ENCODE measurements around the gene MBP.
A peak's percentile ranks its signal among the peaks of the same experiment; 100 is the strongest.

Gene MBP

DNA sequence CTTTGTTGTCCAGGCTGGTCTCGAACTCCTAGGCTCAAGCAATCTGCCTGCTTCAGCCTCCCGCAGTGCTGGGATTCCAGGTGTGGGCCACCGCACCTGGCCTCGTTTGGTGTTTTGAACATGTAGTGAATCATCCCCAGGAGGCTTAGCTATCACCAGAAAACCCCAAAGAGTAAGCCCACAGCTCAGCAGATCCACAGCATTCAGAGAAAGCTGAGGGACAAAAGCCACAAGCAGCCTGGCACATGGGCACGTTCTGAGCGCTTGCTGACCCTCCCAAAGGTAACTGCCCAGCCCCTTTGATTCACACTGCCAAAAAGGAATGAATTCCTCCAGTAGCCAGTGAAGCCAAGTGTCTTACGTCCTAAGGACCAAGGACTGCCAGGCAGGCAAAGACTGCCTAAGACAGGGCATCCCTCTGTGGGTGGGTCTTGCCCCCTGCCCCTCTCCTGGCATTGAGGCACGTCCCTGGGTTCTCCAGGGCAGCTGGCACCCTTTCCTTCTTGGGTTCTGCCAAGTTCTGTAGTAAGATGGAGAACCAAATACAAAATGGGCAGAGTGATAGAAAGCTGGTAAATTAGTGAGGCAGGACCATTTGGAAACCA is 31.7 kb downstream of the MBP start:
- no peak for DNase-seq (ENCODE audit: low spot score)

DNA sequence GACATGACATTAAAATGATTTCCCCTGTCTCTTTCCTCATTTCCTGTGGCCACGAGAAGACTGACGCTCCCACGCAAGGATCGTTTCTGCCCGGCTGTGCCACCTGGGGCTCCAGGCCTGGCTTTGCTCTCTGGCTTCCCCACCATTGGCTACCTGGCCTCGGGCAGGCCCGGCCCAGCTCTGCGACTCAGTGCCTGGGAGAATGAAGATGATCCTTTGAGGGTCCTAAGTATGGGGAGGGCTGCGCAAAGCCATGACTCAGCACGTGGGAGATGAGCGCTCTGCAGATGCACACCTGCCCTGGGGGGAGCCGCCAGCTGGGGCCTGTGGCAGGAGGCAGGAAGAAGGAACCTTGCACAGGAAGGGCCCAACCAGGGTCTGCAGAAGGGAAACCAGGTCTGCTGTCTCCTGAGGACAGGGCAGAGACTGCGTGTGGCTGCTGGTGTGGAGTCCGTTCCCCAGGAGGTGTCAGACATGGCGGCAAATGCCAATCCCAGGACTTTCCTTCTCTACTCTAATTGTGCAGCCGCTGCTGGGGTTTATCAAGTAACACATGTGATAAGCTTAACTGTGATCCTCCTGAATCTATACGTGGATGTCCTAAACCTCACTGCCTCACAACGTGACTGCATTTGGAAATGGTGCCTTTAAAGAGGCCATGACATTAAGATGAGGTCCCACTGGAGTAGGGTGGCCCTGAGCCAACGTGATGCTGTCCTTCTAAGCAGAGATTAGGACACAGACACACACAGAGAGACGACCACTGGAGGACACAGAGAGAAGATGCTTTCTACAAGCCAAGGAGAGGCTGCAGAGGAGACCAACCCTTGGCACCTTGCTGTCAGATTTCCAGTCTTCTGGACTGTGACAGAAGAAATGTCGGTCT is 32.9 kb downstream of the MBP start:
- DNase-seq (ENCODE audit: low spot score) = no peak

DNA sequence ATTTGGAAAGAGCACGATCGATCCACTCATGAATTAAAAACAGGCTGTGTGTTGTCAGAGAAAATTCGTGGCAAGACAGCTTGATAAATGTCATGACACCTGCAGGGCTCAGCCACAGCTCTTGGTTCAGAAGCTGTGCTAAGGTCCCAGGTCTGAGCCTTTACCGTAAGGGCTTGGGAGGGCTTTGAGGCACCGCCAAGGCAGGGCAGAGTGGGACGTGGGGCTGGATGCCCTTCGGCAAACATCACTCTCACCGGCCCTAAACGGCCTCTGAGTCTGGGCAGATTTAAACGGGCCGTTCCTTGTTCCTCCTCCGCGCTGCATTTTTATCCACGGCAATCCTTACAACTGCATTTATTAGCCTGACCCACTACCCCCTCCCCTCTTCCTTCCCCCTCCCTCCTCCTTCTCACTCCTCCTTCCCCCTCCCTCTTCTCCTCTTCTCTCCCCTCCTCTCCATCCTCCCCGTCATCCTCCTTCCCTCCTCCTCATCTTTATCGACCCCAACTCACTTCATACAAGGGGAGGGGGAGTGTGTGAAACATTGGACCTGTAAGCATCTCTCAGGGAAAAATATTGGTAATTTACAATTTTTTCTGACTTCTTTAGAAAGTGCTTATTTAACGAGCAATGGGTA is 33.9 kb downstream of the MBP start:
- DNase-seq (ENCODE audit: low spot score) = no peak

DNA sequence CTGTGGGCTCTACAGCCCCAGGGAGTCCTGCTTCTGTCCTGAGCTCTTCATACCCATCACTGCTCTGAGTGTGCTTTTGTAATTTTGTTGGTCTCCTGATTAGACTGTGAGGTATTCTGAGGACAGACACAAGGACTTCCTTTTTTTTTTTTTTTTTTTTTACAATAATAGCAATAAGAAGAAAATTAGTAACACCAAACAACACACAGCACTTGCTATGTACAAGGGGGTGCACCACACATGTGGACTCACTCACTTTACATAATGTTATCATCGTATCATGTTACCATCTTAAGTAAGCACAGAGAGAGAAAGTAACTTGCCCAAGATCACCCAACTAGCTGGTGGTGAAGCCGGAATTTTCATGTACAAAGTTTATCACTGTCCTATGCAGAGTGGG is 34.6 kb downstream of the MBP start:
- no peak for DNase-seq (ENCODE audit: low spot score)

DNA sequence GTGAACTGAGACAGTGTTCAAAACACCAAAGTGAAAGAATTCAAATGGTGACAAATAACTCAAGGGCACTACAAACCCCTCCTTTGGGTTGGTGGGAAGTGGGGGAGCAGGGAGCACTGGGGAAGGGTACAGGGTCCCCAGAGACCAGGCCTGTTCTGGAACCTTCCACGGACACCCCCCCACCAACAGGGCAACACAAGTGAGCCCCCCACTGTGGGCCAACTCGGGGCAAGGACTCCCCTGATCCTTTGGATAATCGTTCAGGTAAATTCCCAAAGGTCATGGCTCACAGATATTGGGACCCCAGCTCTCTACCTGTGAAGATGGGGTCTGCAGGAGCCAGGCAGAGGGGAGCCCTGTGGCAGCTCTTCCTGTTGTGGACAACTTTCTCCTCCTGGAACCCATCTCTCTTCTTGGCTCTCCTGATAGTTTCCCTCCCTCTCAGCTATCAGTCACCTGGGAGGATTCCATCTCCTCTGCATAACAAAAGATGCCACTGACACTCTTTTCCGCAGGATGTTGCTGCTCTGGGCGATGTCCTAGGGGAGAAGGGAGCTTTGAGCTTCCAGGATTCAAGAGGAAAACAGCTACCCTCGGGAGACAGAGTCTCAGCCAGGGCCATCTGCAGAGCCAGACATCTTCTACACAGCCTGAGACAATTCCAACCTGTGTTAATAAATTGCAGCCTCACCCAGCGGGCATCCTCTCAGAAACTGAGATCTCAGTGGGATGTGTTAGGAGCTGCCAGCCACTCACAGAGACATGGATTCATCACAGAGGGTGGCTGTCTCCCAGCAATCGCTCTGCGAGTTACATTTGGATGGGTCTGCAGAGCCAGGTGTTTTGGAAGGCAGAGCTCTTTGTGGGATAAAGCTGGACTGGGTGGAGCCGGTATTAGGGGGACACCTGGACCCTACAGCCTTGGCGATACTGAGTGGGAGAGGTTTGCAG is 35.4 kb downstream of the MBP start:
- no peak for DNase-seq (ENCODE audit: low spot score)

DNA sequence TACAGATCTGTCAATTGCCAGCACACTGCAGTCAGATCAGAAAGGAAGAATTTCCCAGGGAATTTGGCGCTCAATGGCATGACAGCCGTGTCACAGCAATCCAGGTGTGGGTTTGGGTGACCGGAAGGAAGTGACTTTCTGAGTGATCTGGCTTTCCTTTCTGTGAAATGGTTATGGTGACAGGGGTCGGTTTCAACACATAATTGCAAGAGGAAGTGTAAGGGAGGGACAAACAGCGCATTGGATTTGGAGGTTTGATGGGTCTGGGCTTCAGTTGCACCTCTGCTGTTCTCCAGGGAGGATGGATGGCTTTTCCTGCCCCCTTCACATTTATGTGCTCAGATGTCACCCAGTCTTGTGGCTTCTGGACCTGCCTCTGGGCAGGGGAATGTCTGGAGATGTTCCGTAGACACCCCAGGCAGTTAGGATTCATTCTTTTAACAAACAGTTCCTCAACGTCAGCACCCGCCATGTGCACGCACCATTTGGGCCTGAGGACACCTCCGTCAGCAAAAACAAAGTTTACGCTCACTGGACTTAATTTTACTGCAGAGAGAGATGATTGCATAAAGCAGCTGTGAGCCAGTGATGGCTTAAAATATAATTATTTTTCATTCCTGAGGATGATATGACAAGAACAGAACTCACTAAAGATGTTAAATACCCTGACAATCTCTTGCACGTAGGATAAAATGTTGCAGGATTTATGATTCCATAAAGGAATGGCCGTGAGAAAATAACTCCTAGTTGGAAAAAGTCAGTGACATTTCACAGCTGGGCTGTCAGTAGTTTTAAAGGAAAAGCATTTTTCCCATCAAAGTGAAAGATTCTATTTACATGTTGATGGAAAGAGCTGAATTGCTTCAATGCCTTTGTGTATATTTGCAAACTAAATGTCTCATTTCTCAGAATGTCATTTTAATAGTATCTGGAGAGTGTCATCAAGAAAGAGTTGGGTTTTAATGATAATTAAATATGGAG is 36.9 kb downstream of the MBP start:
- no peak for DNase-seq (ENCODE audit: low spot score)

DNA sequence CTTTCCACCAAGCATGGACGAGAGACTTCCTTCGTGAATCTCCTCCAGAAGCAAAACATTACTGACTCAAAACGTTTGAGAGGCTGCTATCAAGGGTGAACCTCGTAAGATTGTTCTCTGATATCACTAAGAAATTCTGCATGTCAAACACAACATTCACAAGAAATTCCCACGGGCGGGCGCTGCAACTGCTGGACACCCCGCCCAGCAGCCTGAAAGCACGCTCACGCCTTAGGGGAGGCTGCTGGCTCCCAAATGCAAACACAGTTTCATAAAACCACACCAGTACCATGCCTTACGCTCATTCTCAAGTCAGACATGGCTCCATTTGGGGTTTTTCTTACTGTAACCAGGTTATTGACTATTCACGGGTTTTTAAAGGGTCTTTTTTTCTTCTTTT is 39.0 kb downstream of the MBP start:
- DNase-seq (ENCODE audit: low spot score) = no peak

DNA sequence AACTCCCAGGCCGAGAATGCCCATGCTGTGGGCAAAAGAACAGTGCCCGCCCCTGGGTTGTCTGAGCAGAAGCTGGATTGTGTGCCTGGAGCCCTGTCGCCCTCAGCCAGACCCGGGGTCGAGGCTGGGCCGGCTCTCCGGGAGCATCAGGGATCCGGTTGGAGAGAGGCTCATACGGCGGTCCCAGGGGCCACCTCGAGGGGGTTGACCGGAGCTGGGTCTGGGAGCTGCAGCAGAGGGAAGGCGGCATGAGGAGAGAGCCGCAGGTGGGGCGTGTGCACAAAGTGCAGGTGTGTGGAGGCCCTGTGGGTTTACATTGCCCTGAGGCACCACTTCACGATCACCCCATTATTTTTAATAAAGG is 39.5 kb downstream of the MBP start:
- no peak for DNase-seq (ENCODE audit: low spot score)

DNA sequence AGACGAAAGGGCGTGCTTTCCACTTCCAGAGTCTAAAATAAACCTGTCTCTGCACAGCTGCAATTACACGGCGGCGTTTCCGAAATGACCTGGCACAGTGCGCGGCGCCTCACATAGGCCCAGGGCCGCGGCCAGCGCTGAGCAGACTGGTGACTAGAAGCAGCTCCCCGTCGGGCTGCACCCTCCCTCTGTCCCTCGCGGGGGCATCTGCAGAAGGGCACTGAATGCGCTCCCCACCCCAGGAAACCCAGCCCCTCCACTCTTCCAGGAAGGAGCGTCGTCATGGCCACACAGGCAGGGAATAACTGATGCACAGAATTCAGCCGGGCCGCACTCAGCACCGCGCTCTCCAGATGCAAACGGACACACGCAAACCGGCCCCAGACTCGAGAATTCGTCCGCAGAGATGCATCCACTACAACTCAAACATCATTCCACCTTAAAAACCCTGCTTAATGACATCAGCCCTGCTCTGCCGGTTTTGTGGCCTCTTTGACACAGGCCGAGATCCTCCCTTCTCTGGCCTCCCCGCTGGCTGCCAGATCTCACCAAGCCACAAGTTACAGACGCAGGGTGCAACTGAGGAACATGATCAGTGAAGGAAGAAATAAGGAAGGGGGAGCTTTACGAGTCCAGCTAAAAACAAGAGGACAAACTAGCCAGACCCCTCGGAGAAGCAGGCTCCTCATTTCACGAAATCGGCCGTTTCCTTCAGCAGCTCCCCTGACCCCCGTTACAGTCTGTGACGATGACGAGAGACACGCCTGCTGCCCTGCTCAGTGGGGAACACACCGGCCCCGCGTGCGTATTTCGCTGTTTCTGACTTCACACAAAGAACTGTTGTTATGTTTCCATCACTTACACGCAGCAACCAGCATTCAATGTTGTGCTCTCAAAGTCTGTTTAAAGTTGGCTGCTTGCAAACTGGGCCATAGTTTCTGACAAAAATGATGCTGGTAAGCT is 40.2 kb downstream of the MBP start:
- DNase-seq (ENCODE audit: low spot score) = no peak

DNA sequence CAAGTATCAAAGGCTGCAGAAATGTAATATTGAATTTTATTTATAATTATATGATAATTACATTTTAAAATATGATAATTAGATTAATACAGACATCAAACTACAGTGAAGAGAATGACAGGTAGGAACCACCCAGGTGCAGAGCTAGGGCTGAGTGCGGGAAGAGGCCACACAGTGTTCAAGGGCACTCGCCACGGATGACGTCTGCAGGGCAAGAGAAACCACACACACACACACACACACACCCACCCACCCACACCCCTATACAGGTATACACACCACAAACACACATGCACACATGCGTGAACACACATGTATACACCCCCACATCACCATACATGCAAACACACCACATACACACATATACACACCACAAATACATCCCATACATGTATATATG is 41.2 kb downstream of the MBP start:
- no peak for DNase-seq (ENCODE audit: low spot score)

DNA sequence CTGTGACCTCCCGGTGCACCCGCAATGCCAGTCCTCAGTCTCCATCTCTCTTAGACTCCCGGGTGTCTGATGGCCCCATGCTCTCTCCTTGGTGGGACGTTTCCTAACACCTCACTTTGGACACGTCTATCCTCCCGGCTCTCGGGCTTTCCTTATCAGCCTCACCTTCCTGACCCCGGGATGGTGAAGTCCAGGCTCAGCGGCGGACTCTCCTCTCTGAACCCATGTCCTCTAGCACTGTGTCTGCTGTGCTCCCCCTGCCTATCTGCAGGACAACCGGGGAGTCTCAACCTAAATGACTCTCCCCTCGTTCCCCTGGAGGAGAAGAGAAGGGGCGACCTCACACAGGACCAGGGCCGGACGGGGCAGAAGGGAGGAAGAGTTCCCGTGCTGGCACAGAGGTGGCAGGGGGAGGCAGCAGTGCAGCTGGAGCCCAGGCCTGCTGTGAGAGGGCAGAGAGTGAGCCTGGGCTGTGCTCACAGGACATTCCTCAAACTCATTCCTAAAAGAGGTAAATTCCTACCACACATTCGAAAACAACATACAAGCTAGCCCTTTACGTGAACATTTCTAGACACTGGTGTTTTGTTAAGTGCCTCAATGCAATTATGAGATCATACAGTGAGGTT is 41.9 kb downstream of the MBP start:
- DNase-seq (ENCODE audit: low spot score) = no peak

DNA sequence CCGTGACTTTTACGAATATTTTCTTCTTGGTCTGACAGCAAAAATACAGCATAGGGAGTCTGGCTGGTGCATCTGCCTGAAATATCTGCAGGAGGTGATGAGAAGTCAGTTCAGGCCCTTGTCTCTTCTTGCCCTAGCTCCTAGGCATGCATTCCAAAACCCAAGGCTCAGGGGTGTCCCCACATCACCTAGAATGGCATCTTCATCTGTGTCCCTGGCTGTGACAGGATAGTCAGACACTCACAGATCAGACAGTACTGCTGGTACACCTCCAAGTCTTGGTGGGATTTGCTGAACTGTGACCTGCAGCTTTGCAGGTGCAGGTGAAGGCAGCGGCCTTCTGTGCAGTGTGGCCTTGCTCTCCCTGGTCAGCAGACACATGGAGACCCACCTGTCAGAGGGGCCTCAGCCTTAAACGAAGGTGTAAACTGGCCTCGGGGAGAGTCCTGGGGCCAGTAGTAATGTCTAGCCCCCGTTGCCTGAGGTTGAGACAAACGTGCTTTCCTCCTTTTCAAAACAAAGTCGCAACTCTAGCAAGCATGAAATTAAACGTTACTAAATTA is 42.8 kb downstream of the MBP start:
- no peak for DNase-seq (ENCODE audit: low spot score)

DNA sequence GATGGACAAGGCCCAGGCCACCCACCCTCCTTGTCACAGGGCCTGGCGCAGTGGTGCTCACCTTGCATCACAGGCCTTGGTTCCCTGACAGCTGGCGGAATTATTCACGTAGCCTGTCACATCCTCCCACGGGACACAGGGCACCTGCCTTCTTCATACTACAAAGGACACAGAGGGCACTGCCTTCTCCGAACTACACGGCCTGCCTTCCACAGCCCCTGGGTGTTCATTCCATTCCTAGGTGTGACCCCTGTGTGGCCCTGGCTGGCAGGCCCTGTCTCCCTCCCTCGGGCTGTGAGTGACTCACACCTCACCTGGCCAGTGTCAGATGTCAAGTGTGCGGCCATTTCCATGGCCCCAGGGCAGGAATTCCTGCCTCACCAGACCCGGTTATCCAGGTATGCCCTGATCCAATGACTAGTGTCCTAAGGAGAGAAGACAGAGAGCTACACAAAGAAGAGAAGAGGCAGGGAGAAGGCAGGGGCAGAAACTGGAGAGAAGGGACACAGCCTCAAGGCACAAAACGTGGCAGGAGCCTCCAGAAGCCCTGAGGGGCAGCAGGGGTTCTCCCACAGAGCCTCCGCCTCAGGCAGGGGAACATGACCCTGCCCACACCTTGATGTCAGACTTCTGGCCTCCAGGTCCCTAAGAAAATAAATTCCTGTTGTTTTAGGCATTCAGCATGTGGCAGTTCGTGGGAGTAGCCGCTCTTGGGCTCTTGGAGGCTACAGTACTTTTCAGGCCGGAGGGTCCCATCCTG is 43.4 kb downstream of the MBP start:
- DNase-seq (ENCODE audit: low spot score) = no peak

DNA sequence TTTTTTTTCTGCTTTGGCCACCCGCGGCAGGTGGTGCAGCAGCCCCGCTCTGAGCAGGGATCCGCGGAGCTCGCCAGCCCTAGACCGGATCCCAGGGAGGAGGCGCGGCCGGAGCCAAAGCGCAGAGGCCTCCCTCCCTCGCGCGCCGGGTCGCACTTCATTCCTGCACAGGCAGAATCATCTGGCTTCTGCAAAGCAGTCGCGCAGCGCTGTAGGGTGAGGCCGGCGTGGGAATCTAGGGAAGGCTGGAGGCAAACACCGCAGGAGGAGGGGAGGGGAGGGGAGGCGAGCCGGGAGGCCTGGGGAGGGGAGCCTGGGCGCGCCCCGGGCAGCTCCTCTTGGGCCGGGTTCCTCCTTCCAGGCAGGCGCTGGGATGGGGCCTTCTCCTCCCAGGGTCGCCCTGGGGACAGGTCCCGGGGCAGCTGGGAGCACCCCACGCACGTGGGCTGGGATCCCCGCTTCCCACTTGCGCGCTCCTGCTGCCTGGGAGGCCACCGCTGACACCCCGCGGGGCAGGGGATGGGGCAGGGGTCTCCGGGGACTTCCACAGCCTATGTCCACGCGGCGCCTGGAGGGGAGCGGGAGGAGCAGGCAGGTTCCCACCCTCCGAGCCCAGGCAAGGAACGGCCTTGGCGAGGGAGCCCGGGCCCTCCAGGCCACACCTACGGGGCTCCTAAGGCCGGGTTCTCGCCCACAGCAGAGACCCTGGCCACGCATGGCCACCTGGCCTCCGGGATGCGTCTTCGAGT is 45.0 kb downstream of the MBP start:
- DNase-seq (ENCODE audit: low spot score) = peak; percentile 52

DNA sequence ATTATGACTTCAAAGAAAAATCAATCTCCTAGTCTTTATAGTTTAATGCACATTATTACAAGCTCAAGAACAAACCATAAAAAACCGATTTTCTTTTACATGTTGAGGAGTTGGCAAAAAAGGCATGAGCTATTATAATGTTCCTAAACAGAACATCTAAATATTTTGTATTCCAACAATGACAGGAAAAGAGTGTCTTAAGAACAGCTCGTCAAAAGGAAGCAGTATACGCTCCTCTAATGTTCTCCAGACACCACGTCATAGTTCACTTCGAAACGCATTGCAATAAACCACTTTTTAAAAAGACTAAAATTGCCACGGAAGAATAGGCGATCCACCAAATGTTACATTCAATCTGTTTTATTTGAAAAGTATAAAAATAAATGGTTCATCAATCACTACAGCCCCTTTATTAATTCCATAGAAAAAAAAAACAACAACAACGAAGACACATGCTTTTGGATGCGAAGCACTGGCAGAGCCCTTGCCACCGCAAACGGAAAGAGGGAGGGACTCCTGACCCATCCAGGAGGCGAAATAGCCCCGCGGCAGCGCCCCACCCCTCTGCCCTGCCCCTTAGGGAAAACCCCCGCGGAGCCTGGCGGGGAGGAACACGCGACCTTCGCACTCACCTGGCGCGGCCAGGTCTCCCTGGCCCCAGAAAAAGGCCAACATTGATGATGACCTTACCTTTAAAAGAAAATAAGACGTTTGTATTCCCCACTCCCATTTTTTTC is 45.8 kb downstream of the MBP start:
- DNase-seq (ENCODE audit: low spot score) = no peak

DNA sequence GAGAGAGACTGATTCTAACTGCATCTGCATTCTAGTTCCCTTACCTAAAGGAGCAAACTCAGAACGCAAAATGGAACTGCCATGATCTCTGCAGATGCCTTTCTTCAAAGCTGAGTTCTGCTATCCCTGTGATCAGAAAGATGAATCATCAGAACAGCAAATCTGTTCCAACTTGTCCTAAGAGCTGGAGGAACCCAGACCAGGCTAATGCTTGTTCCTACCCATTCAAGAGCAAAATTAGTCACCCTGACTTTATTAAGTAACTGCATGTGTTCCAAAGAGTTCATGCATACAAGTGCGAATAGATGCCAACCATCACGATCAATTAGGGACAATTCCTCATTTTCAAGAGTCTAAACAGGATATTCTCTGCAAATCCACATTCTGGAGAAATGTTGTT is 46.5 kb downstream of the MBP start:
- DNase-seq (ENCODE audit: low spot score) = peak; percentile 66

DNA sequence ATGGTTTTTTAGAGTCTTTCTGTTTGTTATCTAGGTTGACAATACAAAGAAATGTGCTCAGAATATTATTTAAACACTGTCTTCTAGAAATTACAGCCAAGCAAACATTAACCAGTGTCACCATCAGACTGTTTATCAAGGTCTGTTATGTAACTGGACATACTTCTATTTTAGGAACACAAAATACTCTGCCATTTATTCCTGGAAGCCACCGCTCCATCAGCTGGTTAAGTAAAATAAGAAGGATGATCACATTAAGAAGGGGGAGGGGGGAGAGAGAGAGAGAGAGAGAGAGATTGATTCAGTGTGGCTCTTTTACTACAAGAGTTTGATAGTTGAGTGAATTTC is 47.9 kb downstream of the MBP start:
- DNase-seq (ENCODE audit: low spot score) = peak; percentile 44
